HCT116 (cell line): ENCODE data around the gene DMD.

ENCODE experiments used
- ELF1 ChIP-seq: IDR thresholded peaks from 2 replicates; pipeline ENCODE4 v1.6.1; 2012; ENCODE audit warnings: low read depth, borderline replicate concordance
- EZH2 ChIP-seq: fragments of 200-600 bp; sonication (generic); IDR thresholded peaks from 2 replicates; pipeline ENCODE4 v1.6.1; 2017; ENCODE audit warnings: antibody characterized with exemption, mixed run types
- FOSL1 ChIP-seq: IDR thresholded peaks from 2 replicates; pipeline ENCODE4 v1.6.1; 2012; ENCODE audit warnings: low read depth
- JUND ChIP-seq: IDR thresholded peaks from 2 replicates; pipeline ENCODE4 v1.6.1; 2012
- POLR2A ChIP-seq: IDR thresholded peaks from 2 replicates; pipeline ENCODE4 v1.7.0; 2011; ENCODE audit warnings: borderline replicate concordance; ENCODE audit not compliant: insufficient read depth, insufficient read length; ENCODE audit errors: extremely low read depth
- POLR2AphosphoS5 ChIP-seq: IDR thresholded peaks from 2 replicates; pipeline ENCODE4 v1.6.1; 2011; ENCODE audit warnings: mild to moderate bottlenecking, low read depth, low read length, moderate library complexity
- TF ChIP-seq, protein P1 (sequence below), 3 experiments: fragments of 200-600 bp in 1 of 3; sonication (generic) in 1 of 3; IDR thresholded peaks in 2 of 3; conservative IDR thresholded peaks in 1 of 3; 2 replicates each; pipeline ENCODE4 v1.5.1; 2012 to 2017; ENCODE audit warnings: low read depth in 2 of 3, low read length in 2 of 3, antibody characterized with exemption in 1 of 3, borderline replicate concordance in 1 of 3, control low read depth in 1 of 3, mild to moderate bottlenecking in 1 of 3, mixed read lengths in 1 of 3, mixed run types in 1 of 3, moderate library complexity in 1 of 3; ENCODE audit not compliant: insufficient read depth in 1 of 3
- TF ChIP-seq, protein P2 (sequence below): IDR thresholded peaks from 2 replicates; pipeline ENCODE4 v1.6.1; 2012; ENCODE audit warnings: low read depth
- TF ChIP-seq, protein P3 (sequence below): IDR thresholded peaks from 2 replicates; pipeline ENCODE4 v1.6.1; 2012

DNA sequence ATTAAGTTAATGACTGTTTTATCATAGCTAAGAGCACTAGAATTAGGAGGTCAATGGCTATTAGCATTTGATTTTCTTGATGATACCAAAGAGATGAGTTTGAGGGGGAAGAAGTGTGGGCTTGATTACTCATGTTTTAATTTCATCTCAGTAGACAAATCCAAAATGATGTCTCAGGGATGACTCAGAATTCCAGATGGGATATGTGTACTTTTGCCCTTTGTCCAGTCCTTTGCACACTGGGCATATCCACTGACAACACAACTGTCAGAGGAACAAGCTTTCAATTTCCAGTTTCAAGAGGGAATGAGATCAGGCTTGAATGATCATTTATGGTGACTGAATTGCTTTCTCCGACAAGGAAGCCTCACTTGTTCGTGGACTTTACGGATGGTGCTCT is 1814.2 kb downstream of the DMD start:
- no peak for TF ChIP-seq POLR2A
- TF ChIP-seq FOSL1, result no peak
- TF ChIP-seq, protein P1, sequence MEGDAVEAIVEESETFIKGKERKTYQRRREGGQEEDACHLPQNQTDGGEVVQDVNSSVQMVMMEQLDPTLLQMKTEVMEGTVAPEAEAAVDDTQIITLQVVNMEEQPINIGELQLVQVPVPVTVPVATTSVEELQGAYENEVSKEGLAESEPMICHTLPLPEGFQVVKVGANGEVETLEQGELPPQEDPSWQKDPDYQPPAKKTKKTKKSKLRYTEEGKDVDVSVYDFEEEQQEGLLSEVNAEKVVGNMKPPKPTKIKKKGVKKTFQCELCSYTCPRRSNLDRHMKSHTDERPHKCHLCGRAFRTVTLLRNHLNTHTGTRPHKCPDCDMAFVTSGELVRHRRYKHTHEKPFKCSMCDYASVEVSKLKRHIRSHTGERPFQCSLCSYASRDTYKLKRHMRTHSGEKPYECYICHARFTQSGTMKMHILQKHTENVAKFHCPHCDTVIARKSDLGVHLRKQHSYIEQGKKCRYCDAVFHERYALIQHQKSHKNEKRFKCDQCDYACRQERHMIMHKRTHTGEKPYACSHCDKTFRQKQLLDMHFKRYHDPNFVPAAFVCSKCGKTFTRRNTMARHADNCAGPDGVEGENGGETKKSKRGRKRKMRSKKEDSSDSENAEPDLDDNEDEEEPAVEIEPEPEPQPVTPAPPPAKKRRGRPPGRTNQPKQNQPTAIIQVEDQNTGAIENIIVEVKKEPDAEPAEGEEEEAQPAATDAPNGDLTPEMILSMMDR (IDR thresholded peaks at IDR 0.05 in 2 of 3, conservative IDR thresholded peaks at IDR 0.05 in 1 of 3; ENCODE audit: borderline replicate concordance in 1 of 3, insufficient read depth in 1 of 3, low read depth in 2 of 3, low read length in 2 of 3), result no peak
- TF ChIP-seq ELF1, result no peak
- TF ChIP-seq, protein P2, sequence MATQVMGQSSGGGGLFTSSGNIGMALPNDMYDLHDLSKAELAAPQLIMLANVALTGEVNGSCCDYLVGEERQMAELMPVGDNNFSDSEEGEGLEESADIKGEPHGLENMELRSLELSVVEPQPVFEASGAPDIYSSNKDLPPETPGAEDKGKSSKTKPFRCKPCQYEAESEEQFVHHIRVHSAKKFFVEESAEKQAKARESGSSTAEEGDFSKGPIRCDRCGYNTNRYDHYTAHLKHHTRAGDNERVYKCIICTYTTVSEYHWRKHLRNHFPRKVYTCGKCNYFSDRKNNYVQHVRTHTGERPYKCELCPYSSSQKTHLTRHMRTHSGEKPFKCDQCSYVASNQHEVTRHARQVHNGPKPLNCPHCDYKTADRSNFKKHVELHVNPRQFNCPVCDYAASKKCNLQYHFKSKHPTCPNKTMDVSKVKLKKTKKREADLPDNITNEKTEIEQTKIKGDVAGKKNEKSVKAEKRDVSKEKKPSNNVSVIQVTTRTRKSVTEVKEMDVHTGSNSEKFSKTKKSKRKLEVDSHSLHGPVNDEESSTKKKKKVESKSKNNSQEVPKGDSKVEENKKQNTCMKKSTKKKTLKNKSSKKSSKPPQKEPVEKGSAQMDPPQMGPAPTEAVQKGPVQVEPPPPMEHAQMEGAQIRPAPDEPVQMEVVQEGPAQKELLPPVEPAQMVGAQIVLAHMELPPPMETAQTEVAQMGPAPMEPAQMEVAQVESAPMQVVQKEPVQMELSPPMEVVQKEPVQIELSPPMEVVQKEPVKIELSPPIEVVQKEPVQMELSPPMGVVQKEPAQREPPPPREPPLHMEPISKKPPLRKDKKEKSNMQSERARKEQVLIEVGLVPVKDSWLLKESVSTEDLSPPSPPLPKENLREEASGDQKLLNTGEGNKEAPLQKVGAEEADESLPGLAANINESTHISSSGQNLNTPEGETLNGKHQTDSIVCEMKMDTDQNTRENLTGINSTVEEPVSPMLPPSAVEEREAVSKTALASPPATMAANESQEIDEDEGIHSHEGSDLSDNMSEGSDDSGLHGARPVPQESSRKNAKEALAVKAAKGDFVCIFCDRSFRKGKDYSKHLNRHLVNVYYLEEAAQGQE, result no peak
- TF ChIP-seq JUND, result no peak
- TF ChIP-seq, protein P3, sequence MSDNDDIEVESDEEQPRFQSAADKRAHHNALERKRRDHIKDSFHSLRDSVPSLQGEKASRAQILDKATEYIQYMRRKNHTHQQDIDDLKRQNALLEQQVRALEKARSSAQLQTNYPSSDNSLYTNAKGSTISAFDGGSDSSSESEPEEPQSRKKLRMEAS, result no peak
- no peak for TF ChIP-seq POLR2AphosphoS5
- TF ChIP-seq EZH2, result no peak
